GM12873 (cell line): Measurements from ENCODE around the gene CARNS1.

Source experiments
- TF ChIP-seq, protein P1 (sequence below): IDR thresholded peaks from 2 replicates; pipeline ENCODE4 v1.5.1; 2012; ENCODE audit warnings: low read depth, mild to moderate bottlenecking, moderate library complexity, low read length, control low read depth; ENCODE audit not compliant: insufficient read depth; ENCODE audit errors: missing control alignments

The CARNS1 gene

DNA sequence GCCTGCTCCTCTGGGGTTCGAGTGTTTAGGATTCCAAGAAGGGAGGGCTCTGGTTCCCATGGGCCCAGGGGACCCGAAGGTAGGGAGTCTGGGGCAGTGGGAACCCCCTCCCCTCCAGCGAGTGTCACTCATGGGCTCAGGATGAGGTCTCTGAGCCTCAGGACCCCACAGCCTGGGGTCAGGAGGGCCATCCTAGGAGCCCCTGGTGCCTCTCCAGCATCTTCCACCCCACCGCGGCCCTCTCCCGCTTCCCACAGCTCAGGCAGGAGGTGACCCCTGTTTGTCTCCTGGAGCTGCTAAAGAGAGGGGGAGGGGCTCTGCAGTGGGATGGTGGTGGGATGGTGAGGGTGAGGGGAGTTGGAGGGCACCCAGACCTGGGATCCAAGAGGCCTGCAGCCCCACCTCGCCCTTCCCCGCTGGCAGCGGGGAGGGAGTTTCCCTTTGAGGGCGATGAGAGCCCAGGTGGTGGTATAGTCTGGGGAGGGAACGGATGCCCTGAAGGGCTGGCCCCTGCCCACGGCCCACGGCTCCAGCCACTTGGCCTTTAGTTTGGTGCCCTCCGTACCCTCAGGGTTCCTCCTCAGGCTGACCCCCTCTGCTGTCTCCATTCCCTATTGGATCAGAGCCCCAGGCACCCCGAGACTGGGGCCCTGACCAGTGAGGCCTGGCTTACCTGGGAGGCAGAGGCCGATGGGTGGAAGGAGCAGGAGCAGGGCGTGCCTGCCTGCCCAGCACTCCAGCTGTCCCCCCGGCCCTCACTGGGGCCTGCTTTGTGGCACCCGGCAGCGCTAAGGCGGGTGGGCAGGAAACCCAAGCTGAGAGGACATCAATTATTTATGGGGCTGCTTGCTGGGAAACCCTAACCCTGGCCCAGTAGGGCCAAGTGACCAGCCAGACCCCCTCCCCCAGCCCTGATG lies 38.6 kb downstream of the CARNS1 start:
- TF ChIP-seq, protein P1, sequence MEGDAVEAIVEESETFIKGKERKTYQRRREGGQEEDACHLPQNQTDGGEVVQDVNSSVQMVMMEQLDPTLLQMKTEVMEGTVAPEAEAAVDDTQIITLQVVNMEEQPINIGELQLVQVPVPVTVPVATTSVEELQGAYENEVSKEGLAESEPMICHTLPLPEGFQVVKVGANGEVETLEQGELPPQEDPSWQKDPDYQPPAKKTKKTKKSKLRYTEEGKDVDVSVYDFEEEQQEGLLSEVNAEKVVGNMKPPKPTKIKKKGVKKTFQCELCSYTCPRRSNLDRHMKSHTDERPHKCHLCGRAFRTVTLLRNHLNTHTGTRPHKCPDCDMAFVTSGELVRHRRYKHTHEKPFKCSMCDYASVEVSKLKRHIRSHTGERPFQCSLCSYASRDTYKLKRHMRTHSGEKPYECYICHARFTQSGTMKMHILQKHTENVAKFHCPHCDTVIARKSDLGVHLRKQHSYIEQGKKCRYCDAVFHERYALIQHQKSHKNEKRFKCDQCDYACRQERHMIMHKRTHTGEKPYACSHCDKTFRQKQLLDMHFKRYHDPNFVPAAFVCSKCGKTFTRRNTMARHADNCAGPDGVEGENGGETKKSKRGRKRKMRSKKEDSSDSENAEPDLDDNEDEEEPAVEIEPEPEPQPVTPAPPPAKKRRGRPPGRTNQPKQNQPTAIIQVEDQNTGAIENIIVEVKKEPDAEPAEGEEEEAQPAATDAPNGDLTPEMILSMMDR, result no peak

DNA sequence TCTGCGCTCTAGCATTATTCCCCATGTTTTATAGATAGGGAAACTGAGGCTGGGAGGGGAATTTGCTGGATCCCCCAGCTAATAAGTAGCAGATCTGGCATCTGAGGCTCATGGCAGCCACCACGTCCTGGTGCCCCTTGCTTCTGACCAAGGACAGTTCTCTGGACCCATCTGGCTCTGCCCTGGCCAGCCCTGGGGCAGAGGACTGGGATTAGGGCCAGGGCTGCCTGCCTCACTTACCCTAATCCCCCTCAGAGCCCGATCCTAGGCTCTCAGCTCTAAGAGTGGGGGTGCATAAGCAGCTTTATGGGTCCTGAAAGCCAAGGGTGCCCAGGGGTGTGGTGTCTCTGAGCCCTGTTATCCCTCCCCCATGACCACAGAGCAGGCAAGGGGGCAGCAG lies 39.6 kb downstream of the CARNS1 start, which contains the start of gene CABP4:
TSS of gene CABP4 (plus strand) at position 301 of the 400 bp plus-strand sequence. CDS start at position 371, 70 bp downstream.
- TF ChIP-seq, protein P1, result no peak

DNA sequence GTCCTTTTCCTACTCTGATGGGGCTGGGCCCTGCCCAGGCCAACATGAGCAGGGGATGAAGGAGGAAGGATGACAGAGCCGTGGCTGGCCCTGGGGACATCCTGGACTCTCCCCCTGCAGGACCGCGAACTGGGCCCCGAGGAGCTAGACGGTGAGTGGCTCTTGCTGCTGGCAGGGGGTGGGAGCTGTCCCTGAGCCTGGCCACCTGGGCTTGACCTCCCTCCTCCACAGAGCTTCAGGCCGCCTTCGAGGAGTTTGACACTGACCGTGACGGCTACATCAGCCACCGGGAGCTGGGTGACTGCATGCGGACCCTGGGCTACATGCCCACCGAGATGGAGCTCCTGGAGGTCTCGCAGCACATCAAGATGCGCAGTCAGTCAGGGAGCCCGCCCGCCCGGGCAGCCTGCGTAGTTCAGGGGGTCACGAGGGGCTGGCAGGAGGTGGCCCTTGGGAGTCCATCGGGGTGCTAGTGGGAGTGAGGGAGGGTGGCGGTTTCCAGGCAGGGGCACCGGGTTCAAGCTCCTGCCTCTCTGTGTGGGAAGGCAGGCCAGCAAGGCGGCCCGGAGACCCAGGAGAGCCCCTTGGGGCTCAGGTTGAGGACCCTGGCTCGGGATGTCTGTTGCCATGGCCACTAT lies 40.7 kb downstream of the CARNS1 start:
- TF ChIP-seq, protein P1, result no peak

DNA sequence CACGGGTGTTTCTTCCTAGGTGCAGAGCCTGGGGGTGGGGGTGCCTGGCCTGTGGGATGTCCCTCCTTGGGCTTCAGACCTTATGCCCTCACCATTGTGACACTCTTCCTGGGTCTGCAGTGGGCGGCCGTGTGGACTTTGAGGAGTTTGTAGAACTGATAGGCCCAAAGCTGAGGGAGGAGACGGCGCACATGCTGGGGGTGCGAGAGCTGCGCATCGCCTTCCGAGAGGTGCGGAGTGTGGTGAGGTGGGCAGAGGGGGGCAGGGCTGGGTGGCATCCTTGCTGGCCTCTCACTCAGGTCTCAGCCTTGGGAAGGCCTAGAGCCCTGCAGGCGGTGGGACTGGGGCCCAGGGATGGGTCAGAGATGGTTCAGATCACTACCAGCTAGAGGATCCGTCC lies 42.0 kb downstream of the CARNS1 start:
- TF ChIP-seq, protein P1, result no peak

DNA sequence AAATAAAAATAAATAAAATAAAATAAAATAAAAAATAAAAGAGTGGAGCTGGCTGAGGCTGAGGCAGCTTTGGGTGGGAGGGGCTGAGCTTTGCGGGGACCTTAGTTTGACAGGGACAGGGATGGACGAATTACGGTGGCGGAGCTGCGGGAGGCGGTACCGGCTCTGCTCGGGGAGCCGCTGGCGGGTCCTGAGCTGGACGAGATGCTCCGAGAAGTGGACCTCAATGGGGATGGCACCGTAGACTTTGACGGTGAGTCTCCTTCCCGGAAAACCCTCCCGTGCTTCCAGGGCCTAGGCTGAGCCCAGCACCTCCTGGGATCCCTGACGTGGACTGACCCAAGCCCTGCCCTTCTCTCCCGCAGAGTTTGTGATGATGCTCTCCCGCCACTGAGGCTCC lies 42.8 kb downstream of the CARNS1 start:
- TF ChIP-seq, protein P1, result no peak

DNA sequence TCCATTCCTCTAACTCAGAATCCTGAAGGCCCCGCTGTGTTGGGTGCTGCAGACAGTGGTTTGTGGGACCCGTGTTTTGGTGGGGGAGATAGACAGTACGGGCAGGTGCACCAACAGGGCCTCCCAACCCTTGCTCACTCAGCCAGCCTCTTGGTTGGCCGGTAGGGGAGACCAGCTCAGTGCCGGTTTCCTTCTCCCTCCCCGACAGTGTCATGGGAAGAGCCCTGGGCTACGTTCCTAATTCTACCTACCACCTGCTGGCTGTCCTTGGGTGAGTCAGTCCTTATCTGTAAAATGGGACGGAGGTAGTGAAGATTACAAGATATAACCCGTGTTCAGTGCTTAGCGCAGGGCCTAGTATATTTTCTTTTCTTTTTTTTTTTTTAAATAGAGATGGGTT lies 47.7 kb downstream of the CARNS1 start:
- TF ChIP-seq, protein P1, result no peak

DNA sequence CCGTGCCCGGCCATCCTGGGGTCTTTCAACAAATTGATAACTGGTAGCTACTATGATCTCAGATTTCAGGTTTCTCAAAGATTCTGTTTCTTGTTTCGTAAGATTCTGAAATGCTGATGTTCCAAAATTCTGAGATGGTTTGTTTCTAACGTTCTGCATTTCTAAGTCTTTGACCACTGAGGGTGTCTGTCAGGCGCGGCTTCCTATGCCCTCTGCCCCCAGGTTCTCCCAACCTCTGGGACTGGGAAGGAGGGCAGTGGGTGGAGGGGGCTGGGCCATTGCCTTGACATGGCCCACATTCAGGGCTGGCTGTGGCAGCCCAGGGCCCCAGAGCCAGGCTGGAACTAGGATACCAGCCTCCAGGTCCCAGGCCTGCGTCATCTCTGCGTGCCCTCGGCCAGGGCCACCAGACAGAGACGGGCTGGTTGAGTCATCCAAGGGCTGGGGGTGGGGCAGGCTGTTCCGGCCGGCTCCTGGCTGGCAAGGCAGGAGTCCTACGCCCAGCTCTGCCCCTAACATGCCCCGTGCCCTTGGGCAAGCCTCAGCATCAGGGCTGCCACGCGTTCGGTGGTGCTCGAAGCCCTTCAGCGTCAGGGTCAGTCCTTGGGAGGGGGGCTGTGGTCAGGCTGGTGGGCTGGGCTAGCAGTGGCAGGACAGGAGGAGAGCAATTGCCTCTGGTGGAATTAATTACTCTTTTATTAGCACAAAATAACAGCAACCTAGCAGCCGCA lies 48.4 kb downstream of the CARNS1 start:
- TF ChIP-seq, protein P1, result no peak
